Thoracic aorta (tissue), 2 donors: ENCODE data around the gene DLX4. TPM values are rescaled to one million over a fixed set of nuclear protein-coding genes. Genes with fewer than 3 reads are reported as not detected.
A peak's percentile ranks its signal among the peaks of the same experiment; 100 is the strongest.

Experiments
- ATAC-seq: fragments of 150-250 bp; one replicate; pipeline ENCODE4 v1.8.0; 2017; ENCODE audit warnings: low read depth; ENCODE audit not compliant: insufficient number of reproducible peaks, low FRiP score
- DNase-seq: peaks from one replicate; pipeline ENCODE4 v3.0.0-alpha.2; 2020; ENCODE audit warnings: low spot score
- H3K27ac ChIP-seq, 2 donors: fragments of 200-600 bp; sonication (generic); 1 replicate in 1 of 2; 2 replicates in 1 of 2; pipeline ENCODE4 v1.5.1; 2016; ENCODE audit warnings: mild to moderate bottlenecking in 2 of 2, moderate library complexity in 2 of 2
- H3K27me3 ChIP-seq: fragments of 200-600 bp; sonication (generic); replicated peaks from 2 replicates; pipeline ENCODE4 v1.6.0; 2016; ENCODE audit warnings: mild to moderate bottlenecking; ENCODE audit not compliant: insufficient read depth
- H3K36me3 ChIP-seq: fragments of 200-600 bp; sonication (generic); one replicate; pipeline ENCODE4 v1.5.1; 2016
- H3K4me1 ChIP-seq, 2 donors: fragments of 200-600 bp; sonication (generic); 1 replicate in 1 of 2; 2 replicates in 1 of 2; pipeline versions ENCODE4 v1.5.1 to v1.6.0; 2016; ENCODE audit warnings: low read depth in 2 of 2, mild to moderate bottlenecking in 1 of 2; ENCODE audit not compliant: control insufficient read depth in 1 of 2
- H3K4me3 ChIP-seq: fragments of 200-600 bp; sonication (generic); 2 replicates; pipeline ENCODE4 v1.5.1; 2016; ENCODE audit warnings: mild to moderate bottlenecking
- H3K9me3 ChIP-seq: fragments of 200-600 bp; sonication (generic); 2 replicates; pipeline ENCODE4 v1.5.1; 2016
- total RNA-seq, 2 donors: library from RNA; depleted of rRNA; stranded (reverse); fragments of >200 nt; gene quantifications; one replicate each; pipeline versions ENCODE4 v1.1.0 to v1.2.3, GENCODE V29; 2016
- TF ChIP-seq, protein P1 (sequence below): fragments of 200-600 bp; sonication (generic); IDR thresholded peaks from one replicate; pipeline ENCODE4 v1.5.1; 2019; ENCODE audit warnings: antibody characterized with exemption

Gene DLX4, protein sequence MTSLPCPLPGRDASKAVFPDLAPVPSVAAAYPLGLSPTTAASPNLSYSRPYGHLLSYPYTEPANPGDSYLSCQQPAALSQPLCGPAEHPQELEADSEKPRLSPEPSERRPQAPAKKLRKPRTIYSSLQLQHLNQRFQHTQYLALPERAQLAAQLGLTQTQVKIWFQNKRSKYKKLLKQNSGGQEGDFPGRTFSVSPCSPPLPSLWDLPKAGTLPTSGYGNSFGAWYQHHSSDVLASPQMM
- not detected for total RNA-seq

DNA sequence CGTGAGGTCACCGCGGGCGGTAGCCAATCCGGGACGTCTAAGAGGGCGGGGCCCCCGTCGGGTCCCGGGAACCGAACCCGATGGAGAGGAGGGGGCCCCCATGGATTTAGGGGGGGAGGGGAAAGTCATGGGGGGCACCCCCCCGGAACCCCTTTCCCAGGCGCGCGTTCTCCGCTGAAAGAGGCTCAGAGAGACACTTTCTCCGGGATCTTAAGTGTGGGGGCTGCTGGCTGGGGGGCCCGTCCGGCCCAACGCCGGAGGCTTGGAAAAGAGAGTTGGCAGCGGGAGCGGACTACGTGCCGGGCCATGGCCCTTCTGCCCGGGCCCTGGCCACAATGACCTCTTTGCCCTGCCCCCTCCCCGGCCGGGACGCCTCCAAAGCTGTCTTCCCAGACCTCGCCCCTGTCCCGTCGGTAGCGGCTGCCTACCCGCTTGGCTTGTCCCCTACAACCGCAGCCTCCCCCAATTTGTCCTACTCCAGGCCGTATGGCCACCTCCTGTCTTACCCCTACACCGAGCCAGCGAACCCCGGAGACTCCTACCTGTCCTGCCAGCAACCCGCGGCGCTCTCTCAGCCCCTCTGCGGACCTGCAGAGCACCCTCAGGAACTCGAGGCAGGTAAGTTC lies at the start of gene DLX4:
TSS of gene DLX4 (plus strand) at position 57 of the 626 bp plus-strand sequence. CDS start at position 336, 279 bp downstream.
- no peaks in the 10 kb centered on the region for H3K9me3 ChIP-seq
- ATAC-seq, result no peak
- H3K4me1 ChIP-seq, result peaks cover 14 to 39% of the 10 kb centered on the region in 2 donors
- H3K36me3 ChIP-seq, result no peaks in the 10 kb centered on the region
- H3K27me3 ChIP-seq, result peaks cover 52% of the 10 kb centered on the region
- peak within 1 kb of the TSS; percentile 70 for H3K4me3 ChIP-seq
- H3K27ac ChIP-seq, result no peak within 1 kb of the TSS
- no peak for DNase-seq
- TF ChIP-seq, protein P1, sequence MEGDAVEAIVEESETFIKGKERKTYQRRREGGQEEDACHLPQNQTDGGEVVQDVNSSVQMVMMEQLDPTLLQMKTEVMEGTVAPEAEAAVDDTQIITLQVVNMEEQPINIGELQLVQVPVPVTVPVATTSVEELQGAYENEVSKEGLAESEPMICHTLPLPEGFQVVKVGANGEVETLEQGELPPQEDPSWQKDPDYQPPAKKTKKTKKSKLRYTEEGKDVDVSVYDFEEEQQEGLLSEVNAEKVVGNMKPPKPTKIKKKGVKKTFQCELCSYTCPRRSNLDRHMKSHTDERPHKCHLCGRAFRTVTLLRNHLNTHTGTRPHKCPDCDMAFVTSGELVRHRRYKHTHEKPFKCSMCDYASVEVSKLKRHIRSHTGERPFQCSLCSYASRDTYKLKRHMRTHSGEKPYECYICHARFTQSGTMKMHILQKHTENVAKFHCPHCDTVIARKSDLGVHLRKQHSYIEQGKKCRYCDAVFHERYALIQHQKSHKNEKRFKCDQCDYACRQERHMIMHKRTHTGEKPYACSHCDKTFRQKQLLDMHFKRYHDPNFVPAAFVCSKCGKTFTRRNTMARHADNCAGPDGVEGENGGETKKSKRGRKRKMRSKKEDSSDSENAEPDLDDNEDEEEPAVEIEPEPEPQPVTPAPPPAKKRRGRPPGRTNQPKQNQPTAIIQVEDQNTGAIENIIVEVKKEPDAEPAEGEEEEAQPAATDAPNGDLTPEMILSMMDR, result no peak

DNA sequence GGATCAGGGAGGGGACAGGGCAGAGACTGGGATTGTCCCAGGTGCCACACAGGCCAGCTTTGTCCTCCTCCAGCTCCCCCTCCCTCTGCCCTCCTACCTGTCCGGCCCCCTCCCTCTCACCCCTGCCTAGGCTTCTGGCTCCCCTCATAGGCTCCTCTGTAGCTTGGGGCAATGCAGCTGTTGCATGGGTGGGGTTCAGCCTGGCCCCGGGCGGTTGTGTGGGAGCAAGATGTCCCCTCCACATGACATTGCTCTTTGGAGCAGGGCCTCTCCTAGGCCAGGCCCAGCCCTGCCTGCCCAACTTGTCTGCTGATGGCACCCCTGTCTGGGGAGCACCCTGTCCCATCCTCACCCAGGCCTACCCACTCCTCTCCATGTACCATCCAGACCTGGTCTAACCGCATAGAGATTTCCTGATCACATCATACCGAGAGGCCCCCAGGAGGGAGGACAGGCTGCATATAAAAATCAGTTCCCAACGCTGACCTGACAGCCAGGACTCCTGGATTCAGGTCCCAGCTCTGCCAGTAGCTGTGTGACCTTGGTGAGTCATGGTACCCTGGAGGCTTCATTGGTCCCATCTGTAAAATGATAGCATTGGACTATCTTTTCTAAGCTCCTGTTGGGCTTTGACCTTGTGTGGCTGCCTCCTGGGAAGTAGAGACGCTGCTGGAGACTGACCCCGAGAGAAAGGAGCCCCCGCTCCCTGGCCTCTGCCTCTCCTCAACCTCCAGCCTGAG lies 48.8 kb upstream of the DLX4 start:
- Histone ChIP-seq H3K36me3 (no peaks in the 10 kb centered on the region), H3K4me3 (no peak overlapping the region), H3K27me3 (no peaks in the 10 kb centered on the region), H3K4me1 (no peaks in the 10 kb centered on the region), H3K27ac (no peak overlapping the region), H3K9me3 (no peaks in the 10 kb centered on the region)
- TF ChIP-seq, protein P1, result no peak
- ATAC-seq (no peak), DNase-seq (no peak)

DNA sequence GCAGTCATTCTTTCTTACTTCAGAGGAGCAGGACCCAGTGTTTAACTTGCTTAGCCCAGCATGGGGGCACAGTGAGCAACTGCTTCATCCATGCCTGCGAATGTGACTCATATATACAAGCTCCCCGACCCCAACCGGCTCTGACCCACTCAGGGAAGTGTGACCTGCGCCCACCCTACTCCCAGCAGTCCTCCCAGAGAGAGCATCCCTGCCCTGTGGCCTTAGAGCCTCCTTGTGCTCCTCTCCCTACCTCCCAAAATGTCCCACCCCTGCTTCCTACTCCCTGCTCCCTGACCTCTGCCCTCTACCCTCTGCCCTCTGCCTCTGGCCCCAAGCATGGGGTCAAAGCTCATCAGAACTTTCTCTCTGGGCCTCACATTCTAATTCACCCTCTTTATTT lies 46.9 kb upstream of the DLX4 start:
- Histone ChIP-seq H3K4me3 (no peak overlapping the region), H3K27ac (no peak overlapping the region), H3K27me3 (no peaks in the 10 kb centered on the region), H3K9me3 (no peaks in the 10 kb centered on the region), H3K4me1 (peaks cover 3 to 10% of the 10 kb centered on the region in 2 donors), H3K36me3 (no peaks in the 10 kb centered on the region)
- no peak for DNase-seq
- ATAC-seq, result no peak
- TF ChIP-seq, protein P1, result no peak

DNA sequence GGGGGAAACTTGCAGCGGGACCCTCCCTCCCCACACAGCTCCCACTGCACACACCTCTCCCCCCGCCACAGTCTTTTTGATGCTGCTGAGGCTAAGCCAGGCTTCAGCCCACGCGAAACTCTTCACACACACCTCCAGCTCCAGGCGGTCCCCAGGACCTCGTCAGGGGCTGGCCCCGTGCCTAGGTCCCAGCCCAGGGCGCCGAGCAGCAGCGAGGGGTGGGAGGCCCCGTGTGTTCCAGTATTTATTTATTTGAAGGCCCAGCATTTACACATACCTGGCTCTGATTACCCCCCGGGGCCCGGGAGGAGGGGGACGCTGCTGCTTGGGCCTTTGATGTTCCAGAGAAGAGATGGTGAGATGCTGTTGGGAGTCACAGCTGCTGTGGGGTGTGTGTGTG lies 44.9 kb upstream of the DLX4 start:
- H3K4me3 ChIP-seq, result no peak overlapping the region
- no peaks in the 10 kb centered on the region for H3K27me3 ChIP-seq
- H3K4me1 ChIP-seq, result peaks cover 3 to 20% of the 10 kb centered on the region in 2 donors
- H3K27ac ChIP-seq, result no peak overlapping the region
- TF ChIP-seq, protein P1, result no peak
- no peaks in the 10 kb centered on the region for H3K36me3 ChIP-seq
- ATAC-seq (no peak), DNase-seq (no peak)
- no peaks in the 10 kb centered on the region for H3K9me3 ChIP-seq

DNA sequence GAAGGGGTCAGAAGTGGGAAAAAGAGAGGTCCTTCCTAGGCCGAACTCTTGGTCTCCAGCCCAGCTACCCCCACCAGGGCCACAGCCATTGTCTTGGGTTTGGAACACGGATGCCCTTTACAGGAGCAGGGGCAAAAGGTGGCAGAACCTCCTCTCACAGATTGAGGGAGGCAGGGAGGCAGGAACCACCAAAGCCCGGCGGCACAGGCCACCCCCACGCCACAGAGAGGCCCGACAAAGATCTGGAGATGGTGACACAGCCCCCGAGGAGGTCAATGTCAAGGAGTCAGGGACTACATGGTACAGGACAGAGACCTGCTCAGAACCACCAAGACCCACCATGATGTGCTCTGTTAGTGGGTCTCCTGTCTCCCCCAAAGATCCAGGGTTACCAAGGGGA lies 44.4 kb upstream of the DLX4 start:
- no peaks in the 10 kb centered on the region for H3K36me3 ChIP-seq
- H3K27ac ChIP-seq, result no peak overlapping the region
- H3K9me3 ChIP-seq, result no peaks in the 10 kb centered on the region
- ATAC-seq (no peak), DNase-seq (no peak)
- H3K4me3 ChIP-seq, result no peak overlapping the region
- no peaks in the 10 kb centered on the region for H3K27me3 ChIP-seq
- peaks cover 3 to 20% of the 10 kb centered on the region in 2 donors for H3K4me1 ChIP-seq
- TF ChIP-seq, protein P1, result no peak
